HG03460 (cell line): ENCODE data around the gene MAML2.
A peak's percentile ranks its signal among the peaks of the same experiment; 100 is the strongest.

Experiments used
- ATAC-seq: cut with Tn5 transposase; IDR thresholded peaks from one replicate; pipeline ENCODE4 v1.9.1; 2021; ENCODE audit not compliant: unreplicated experiment

The MAML2 gene

GRCh38 chr11:96023275-96023674 lies 319.7 kb downstream of the MAML2 start:
- ATAC-seq, result no peak

DNA sequence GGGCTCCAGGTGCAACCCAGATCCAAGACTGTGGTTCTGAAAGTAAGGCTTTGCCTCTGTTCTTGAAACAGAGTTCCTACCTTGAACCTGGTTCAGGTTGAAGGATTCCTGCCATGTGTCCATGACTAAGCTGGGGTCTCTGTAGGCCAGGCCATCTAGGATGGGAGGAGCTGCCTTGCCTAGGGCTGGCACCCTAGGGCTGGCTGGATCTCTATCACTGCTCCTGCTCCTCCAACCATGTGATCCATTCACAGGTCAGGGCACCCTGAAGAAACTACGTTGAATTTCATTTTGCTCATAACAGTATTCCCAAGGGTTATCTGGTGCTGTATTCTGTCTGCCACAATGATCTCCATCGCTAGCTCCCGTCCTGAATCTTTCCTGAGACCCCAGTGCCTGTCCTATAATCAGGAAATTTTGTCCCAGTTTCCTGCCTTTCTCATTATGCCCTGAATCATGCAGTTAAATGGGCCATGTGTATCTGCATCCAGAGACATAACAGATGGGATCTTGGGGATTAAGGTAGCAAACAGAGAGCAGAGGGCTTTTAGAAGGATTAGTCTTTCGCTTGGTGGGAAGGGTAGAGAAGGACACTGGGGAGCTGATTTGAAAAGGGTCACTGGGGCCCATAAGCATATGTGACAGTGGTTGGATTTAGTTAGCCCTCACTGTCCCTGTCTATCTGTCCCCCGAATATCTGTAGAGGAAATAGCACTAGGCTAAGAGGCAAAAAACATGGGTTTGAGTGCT lies 320.9 kb downstream of the MAML2 start:
- no peak for ATAC-seq

GRCh38 chr11:96019810-96020747 lies 322.9 kb downstream of the MAML2 start:
- no peak for ATAC-seq

GRCh38 chr11:96019281-96019680 lies 323.7 kb downstream of the MAML2 start:
- no peak for ATAC-seq

DNA sequence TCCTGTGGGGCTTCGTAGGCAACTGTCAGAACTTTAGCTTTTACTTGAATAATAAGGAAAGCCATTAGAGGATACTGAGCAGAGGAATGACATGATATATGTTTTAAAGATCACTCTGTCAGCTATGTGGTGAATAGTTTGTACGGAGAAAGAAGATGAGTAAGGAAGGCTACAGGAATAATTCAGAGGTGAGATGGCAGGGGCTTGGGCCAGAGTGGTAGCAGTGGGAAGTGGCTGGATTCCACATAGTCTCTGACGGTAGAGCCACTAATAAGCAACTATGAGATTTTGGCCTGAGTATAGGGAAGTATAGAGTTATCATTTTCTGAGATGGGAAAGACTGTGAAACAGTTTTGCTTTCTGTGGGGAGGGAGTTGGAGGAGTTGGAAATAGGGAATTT lies 325.1 kb downstream of the MAML2 start:
- no peak for ATAC-seq

DNA sequence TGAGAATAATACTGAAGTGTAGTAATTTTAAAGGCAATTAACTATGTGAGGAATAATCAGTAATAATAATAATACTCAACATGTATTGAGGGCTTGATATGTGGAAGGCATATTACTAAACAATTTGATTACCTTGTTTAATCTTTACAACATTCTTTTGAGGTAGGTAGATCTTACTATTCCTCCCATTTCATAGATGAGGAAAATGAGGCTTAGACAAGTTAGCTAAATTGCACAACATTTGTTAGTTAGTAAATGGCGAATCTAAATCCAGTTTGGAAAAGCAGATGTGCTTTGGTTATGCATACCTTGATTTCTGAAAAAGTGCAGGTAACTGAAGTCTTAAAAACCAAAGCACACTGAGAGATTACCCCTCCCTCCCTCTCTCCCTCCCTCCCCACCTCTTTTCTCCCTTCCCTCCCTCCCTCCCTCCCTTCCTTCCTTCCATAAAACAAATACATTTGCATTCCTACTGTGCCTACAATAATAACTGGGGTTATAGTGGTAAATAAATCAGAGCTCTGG lies 326.0 kb downstream of the MAML2 start:
- no peak for ATAC-seq

- no peak for ATAC-seq
Measured at GRCh38 chr11:96015906-96016565, 327.0 kb downstream of the MAML2 start.

DNA sequence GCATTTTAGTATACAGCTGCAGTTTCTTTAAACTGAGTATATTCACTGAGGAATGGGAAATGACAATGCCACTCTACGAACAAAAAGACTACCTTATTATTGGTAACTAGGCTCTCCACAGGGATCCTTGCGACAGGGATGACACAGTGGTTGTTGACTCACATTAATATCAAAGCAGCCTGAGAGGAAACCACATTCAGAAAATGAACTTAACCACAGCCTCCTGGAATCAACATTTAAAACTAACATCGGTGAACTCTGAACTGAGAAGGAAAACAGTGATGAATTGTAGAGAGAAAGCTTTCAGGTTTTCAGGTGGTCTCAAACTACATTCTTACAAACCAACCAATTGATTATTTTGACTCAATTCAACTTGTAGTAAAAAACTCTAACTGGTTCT lies 328.8 kb downstream of the MAML2 start:
- ATAC-seq, result no peak

GRCh38 chr11:96013461-96014213 lies 329.4 kb downstream of the MAML2 start:
- no peak for ATAC-seq

GRCh38 chr11:96012086-96012824 lies 330.7 kb downstream of the MAML2 start:
- peak; percentile 84 for ATAC-seq

- no peak for ATAC-seq
Measured at GRCh38 chr11:96010683-96011082, 332.3 kb downstream of the MAML2 start.

GRCh38 chr11:96008161-96008720 lies 334.8 kb downstream of the MAML2 start:
- ATAC-seq, result no peak

- ATAC-seq, result no peak
Measured at GRCh38 chr11:96006037-96006436, 337.0 kb downstream of the MAML2 start.

GRCh38 chr11:96004862-96005261 lies 338.1 kb downstream of the MAML2 start:
- no peak for ATAC-seq

DNA sequence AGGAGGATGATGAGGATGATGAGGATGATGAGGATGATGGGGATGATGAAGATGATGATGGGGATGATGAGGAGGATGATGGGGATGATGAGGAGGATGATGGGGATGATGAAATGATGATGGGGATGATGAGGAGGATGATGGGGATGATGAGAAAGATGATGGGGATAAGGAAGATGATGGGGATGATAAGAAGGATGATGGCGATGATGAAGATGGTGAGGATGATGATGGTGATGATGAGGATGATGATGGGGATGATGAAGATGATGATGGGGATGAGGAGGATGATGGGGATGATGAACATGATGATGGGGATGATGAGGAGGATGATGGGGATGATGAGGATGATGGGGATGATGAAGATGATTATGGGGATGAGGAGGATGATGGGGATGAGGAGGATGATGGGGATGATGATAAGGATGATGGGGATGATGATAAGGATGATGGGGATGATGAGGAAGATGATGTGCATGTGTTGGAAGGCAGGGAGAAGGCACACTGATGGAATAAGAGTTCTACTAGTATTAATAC lies 340.2 kb downstream of the MAML2 start:
- no peak for ATAC-seq

- no peak for ATAC-seq
Measured at GRCh38 chr11:96002339-96002738, 340.7 kb downstream of the MAML2 start.

DNA sequence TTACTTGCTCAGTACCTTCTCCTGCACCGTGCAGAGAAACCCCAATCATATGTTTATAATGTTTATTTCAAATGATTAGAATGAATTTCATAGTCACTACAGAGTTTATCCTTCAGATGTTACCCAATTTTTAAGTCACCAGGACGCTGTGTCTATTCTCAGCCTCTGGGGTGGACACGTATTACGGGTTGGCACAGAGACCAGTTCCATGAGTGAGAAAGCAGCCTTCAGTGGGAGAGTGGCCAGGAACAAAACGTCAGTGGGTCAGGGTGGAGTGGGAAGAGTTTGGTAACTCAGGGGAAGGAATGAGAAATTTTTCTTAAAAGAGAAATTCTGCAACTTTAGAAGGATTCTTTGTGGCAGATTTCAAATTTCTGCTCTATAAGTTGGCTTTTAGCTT lies 342.0 kb downstream of the MAML2 start:
- no peak for ATAC-seq

- no peak for ATAC-seq
Measured at GRCh38 chr11:95999711-96000406, 343.1 kb downstream of the MAML2 start.
